ENCODE data around the gene CPED1.

- no peak for TF ChIP-seq CTCF (IDR thresholded peaks at IDR 0.05)
- no peak for TF ChIP-seq POLR2A (IDR thresholded peaks at IDR 0.05)
These were observed 289.9 kb downstream of the CPED1 start for GRCh38 chr7:121278120-121279021.

Data from testis (tissue), 2 donors.